Astrocyte (in vitro differentiated cells and primary cell): ENCODE measurements around the gene ZNF367. TPM values are rescaled to one million over a fixed set of nuclear protein-coding genes. Genes with fewer than 3 reads are reported as not detected.

Experiments used
- DNase-seq: peaks from one replicate; pipeline ENCODE4 v3.0.0-alpha.2; 2010; ENCODE audit warnings: low read depth
- FAIRE-seq: peaks from 2 replicates; lab custom pipeline; 2011; peaks lifted over from hg19 to GRCh38; lab: Jason Lieb, UNC
- H2AFZ ChIP-seq: 2 replicates; pipeline ENCODE4 v1.6.0; 2012; ENCODE audit warnings: low read depth, low read length, inconsistent platforms
- H3K27ac ChIP-seq: 2 replicates; pipeline ENCODE4 v1.5.1; 2011; ENCODE audit warnings: low read depth, low read length, inconsistent platforms
- H3K27me3 ChIP-seq: 2 replicates; pipeline ENCODE4 v1.6.0; 2011; ENCODE audit warnings: low read length, inconsistent platforms; ENCODE audit not compliant: insufficient read depth
- H3K36me3 ChIP-seq: 2 replicates; pipeline ENCODE4 v1.5.1; 2011; ENCODE audit warnings: low read length, inconsistent platforms; ENCODE audit not compliant: insufficient read depth
- H3K4me1 ChIP-seq: 2 replicates; pipeline ENCODE4 v1.5.1; 2011; ENCODE audit warnings: low read length, inconsistent platforms; ENCODE audit not compliant: insufficient read depth
- H3K4me2 ChIP-seq: 2 replicates; pipeline ENCODE4 v1.6.0; 2012; ENCODE audit warnings: low read length, inconsistent platforms
- H3K4me3 ChIP-seq: 2 replicates; pipeline ENCODE4 v1.5.1; 2011; ENCODE audit warnings: low read depth, mild to moderate bottlenecking, low read length, inconsistent platforms; ENCODE audit not compliant: insufficient read depth
- H3K79me2 ChIP-seq: 2 replicates; pipeline ENCODE4 v1.6.0; 2012; ENCODE audit warnings: mild to moderate bottlenecking, low read length, inconsistent platforms; ENCODE audit not compliant: insufficient read depth
- H3K9ac ChIP-seq: 2 replicates; pipeline ENCODE4 v1.6.0; 2012; ENCODE audit warnings: mild to moderate bottlenecking, low read length, inconsistent platforms
- H3K9me3 ChIP-seq: 2 replicates; pipeline ENCODE4 v1.5.1; 2012; ENCODE audit warnings: low read depth, mild to moderate bottlenecking, low read length, inconsistent platforms; ENCODE audit not compliant: insufficient read depth
- H4K20me1 ChIP-seq: 2 replicates; pipeline ENCODE4 v1.6.0; 2012; ENCODE audit warnings: low read length, inconsistent platforms; ENCODE audit not compliant: insufficient read depth
- H3K27ac Mint-ChIP-seq: one replicate; pipeline ENCODE4 v1.8.0; 2021; ENCODE audit warnings: mild to moderate bottlenecking, mixed read lengths; ENCODE audit not compliant: unreplicated experiment
- H3K27me3 Mint-ChIP-seq: one replicate; pipeline ENCODE4 v1.8.0; 2021; ENCODE audit warnings: low read depth, mixed read lengths; ENCODE audit not compliant: unreplicated experiment
- H3K36me3 Mint-ChIP-seq: one replicate; pipeline ENCODE4 v1.8.0; 2021; ENCODE audit warnings: low read depth, mixed read lengths; ENCODE audit not compliant: unreplicated experiment
- H3K4me1 Mint-ChIP-seq: one replicate; pipeline ENCODE4 v1.8.0; 2021; ENCODE audit warnings: low read depth, mixed read lengths; ENCODE audit not compliant: unreplicated experiment
- H3K4me3 Mint-ChIP-seq: one replicate; pipeline ENCODE4 v1.8.0; 2021; ENCODE audit warnings: mild to moderate bottlenecking, moderate library complexity, mixed read lengths; ENCODE audit not compliant: unreplicated experiment
- H3K9me3 Mint-ChIP-seq: one replicate; pipeline ENCODE4 v1.8.0; 2021; ENCODE audit warnings: mild to moderate bottlenecking, mixed read lengths; ENCODE audit not compliant: unreplicated experiment
- CTCF ChIP-seq: IDR thresholded peaks from 2 replicates; pipeline ENCODE4 v1.5.1; 2011; ENCODE audit warnings: low read depth, mild to moderate bottlenecking, inconsistent platforms, low read length, moderate library complexity; ENCODE audit not compliant: insufficient read depth
- EZH2 ChIP-seq: IDR thresholded peaks from 2 replicates; pipeline ENCODE4 v1.6.1; 2012; ENCODE audit warnings: mild to moderate bottlenecking, low read length, inconsistent platforms; ENCODE audit not compliant: insufficient read depth
- total RNA-seq: library from RNA; stranded (reverse); gene quantifications from 2 replicates; pipeline ENCODE4 v1.2.1, GENCODE V29; 2021

ZNF367 gene
- total RNA-seq, 1 donor from 2014 or later: 0.89 TPM

GRCh38 chr9:96382839-96383164, 35.4 kb downstream of the ZNF367 start:
- Histone ChIP-seq H3K4me2 (peak overlapping the region; percentile 93), H3K9me3 (no peaks in the 10 kb centered on the region), H4K20me1 (peaks cover 19% of the 10 kb centered on the region), H3K4me3 (peak overlapping the region; percentile 64), H3K27ac (peak overlapping the region; percentile 37), H3K36me3 (no peaks in the 10 kb centered on the region), H3K79me2 (peaks cover 25% of the 10 kb centered on the region), H3K27me3 (no peaks in the 10 kb centered on the region), H3K4me1 (peaks cover 6% of the 10 kb centered on the region), H2AFZ (peak overlapping the region; percentile 58), H3K9ac (peak overlapping the region; percentile 75)
- Mint-ChIP-seq H3K27me3 (no peaks in the 10 kb centered on the region), H3K4me1 (peaks cover 17% of the 10 kb centered on the region), H3K9me3 (no peaks in the 10 kb centered on the region), H3K4me3 (peak overlapping the region; percentile 88), H3K27ac (no peak overlapping the region), H3K36me3 (peaks cover 5% of the 10 kb centered on the region)
- TF ChIP-seq EZH2: no peak
- TF ChIP-seq CTCF: no peak
- no peak for FAIRE-seq
- no peak for DNase-seq

GRCh38 chr9:96382175-96382574, 36.0 kb downstream of the ZNF367 start:
- H3K4me2 ChIP-seq: peak overlapping the region; percentile 30
- Mint-ChIP-seq H3K27ac (no peak overlapping the region), H3K9me3 (no peaks in the 10 kb centered on the region), H3K4me1 (peaks cover 23% of the 10 kb centered on the region), H3K4me3 (peak overlapping the region; percentile 88), H3K36me3 (peaks cover 5% of the 10 kb centered on the region), H3K27me3 (no peaks in the 10 kb centered on the region)
- H3K27ac ChIP-seq: no peak overlapping the region
- no peaks in the 10 kb centered on the region for H3K9me3 ChIP-seq
- peaks cover 13% of the 10 kb centered on the region for H3K4me1 ChIP-seq
- no peak for TF ChIP-seq EZH2
- peaks cover 25% of the 10 kb centered on the region for H3K79me2 ChIP-seq
- peaks cover 25% of the 10 kb centered on the region for H4K20me1 ChIP-seq
- no peak overlapping the region for H3K4me3 ChIP-seq
- DNase-seq (no peak), FAIRE-seq (no peak)
- H3K27me3 ChIP-seq: no peaks in the 10 kb centered on the region
- H3K9ac ChIP-seq: no peak overlapping the region
- H2AFZ ChIP-seq: no peak overlapping the region
- H3K36me3 ChIP-seq: no peaks in the 10 kb centered on the region

- Histone ChIP-seq H3K4me1 (peaks cover 17% of the 10 kb centered on the region), H2AFZ (no peak overlapping the region), H3K36me3 (no peaks in the 10 kb centered on the region), H3K9me3 (no peaks in the 10 kb centered on the region), H3K27ac (no peak overlapping the region), H4K20me1 (peaks cover 30% of the 10 kb centered on the region), H3K4me2 (peak overlapping the region; percentile 30), H3K27me3 (no peaks in the 10 kb centered on the region), H3K4me3 (no peak overlapping the region), H3K9ac (no peak overlapping the region), H3K79me2 (peaks cover 25% of the 10 kb centered on the region)
- H3K27me3 Mint-ChIP-seq: no peaks in the 10 kb centered on the region
- no peaks in the 10 kb centered on the region for H3K9me3 Mint-ChIP-seq
- DNase-seq (no peak), FAIRE-seq (no peak)
- H3K27ac Mint-ChIP-seq: no peak overlapping the region
- H3K36me3 Mint-ChIP-seq: peaks cover 5% of the 10 kb centered on the region
- no peak overlapping the region for H3K4me3 Mint-ChIP-seq
- H3K4me1 Mint-ChIP-seq: peaks cover 28% of the 10 kb centered on the region
- TF ChIP-seq EZH2 (no peak), CTCF (no peak)
These were observed 36.5 kb downstream of the ZNF367 start for GRCh38 chr9:96381696-96382095.
